Ascending aorta (tissue), 2 donors: ENCODE measurements around the gene NUAK1. TPM values are rescaled to one million over a fixed set of nuclear protein-coding genes. Genes with fewer than 3 reads are reported as not detected.

ENCODE experiments used
- DNase-seq, 2 donors: peaks; one replicate each; pipeline ENCODE4 v3.0.0-alpha.2; 2019; ENCODE audit warnings: low spot score in 2 of 2
- H3K27ac ChIP-seq, 2 donors: fragments of 200-600 bp; sonication (generic); one replicate each; pipeline ENCODE4 v1.5.1; 2016 to 2017; ENCODE audit warnings: mild to moderate bottlenecking in 1 of 2
- H3K27me3 ChIP-seq: fragments of 200-600 bp; sonication (generic); one replicate; pipeline ENCODE4 v1.5.1; 2017
- H3K36me3 ChIP-seq, 2 donors: fragments of 200-600 bp; sonication (generic); one replicate each; pipeline ENCODE4 v1.5.1; 2016
- H3K4me1 ChIP-seq, 2 donors: fragments of 200-600 bp; sonication (generic); one replicate each; pipeline ENCODE4 v1.5.1; 2016 to 2017; ENCODE audit warnings: mild to moderate bottlenecking in 1 of 2
- H3K4me3 ChIP-seq, 2 donors: fragments of 200-600 bp; sonication (generic); one replicate each; pipeline ENCODE4 v1.5.1; 2016 to 2017; ENCODE audit warnings: mild to moderate bottlenecking in 1 of 2
- H3K9me3 ChIP-seq, 2 donors: fragments of 200-600 bp; sonication (generic); one replicate each; pipeline ENCODE4 v1.5.1; 2016
- intact Hi-C: fragments of 100-400 bp; cut with DNase I; formaldehyde crosslinking; loops from one replicate; pipeline ENCODE4 v1.15.1; 2023
- total RNA-seq: library from RNA; depleted of rRNA; stranded (reverse); fragments of >200 nt; gene quantifications from one replicate; pipeline ENCODE4 v1.1.0, GENCODE V29; 2016
- TF ChIP-seq, protein P1 (sequence below), 3 experiments: fragments of 200-600 bp in 2 of 3; fragments of 450-650 bp in 1 of 3; sonication (generic) in 2 of 3; IDR thresholded peaks; one replicate each; pipeline ENCODE4 v1.5.1; 2016 to 2019; ENCODE audit warnings: antibody characterized with exemption in 3 of 3, mild to moderate bottlenecking in 1 of 3, moderate library complexity in 1 of 3

The NUAK1 gene
- total RNA-seq, 1 donor from 2014 or later: 29.7 TPM

GRCh38 chr12:106133136-106134087, 5.3 kb downstream of the NUAK1 start:
- Histone ChIP-seq H3K4me1 (peaks cover 5 to 44% of the 10 kb centered on the region in 2 donors), H3K4me3 (no peak overlapping the region), H3K27ac (peak overlapping the region; percentile 54 to 99), H3K9me3 (no peaks in the 10 kb centered on the region), H3K36me3 (no peaks in the 10 kb centered on the region), H3K27me3 (no peaks in the 10 kb centered on the region)
- intact Hi-C loops: loop anchor here (2.0 kb wide), 2 partner anchors 27 to 43 kb away; no protein-coding TSS in a partner anchor
- TF ChIP-seq, protein P1, sequence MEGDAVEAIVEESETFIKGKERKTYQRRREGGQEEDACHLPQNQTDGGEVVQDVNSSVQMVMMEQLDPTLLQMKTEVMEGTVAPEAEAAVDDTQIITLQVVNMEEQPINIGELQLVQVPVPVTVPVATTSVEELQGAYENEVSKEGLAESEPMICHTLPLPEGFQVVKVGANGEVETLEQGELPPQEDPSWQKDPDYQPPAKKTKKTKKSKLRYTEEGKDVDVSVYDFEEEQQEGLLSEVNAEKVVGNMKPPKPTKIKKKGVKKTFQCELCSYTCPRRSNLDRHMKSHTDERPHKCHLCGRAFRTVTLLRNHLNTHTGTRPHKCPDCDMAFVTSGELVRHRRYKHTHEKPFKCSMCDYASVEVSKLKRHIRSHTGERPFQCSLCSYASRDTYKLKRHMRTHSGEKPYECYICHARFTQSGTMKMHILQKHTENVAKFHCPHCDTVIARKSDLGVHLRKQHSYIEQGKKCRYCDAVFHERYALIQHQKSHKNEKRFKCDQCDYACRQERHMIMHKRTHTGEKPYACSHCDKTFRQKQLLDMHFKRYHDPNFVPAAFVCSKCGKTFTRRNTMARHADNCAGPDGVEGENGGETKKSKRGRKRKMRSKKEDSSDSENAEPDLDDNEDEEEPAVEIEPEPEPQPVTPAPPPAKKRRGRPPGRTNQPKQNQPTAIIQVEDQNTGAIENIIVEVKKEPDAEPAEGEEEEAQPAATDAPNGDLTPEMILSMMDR (IDR thresholded peaks at IDR 0.05): no peak
- DNase-seq: no peak

DNA sequence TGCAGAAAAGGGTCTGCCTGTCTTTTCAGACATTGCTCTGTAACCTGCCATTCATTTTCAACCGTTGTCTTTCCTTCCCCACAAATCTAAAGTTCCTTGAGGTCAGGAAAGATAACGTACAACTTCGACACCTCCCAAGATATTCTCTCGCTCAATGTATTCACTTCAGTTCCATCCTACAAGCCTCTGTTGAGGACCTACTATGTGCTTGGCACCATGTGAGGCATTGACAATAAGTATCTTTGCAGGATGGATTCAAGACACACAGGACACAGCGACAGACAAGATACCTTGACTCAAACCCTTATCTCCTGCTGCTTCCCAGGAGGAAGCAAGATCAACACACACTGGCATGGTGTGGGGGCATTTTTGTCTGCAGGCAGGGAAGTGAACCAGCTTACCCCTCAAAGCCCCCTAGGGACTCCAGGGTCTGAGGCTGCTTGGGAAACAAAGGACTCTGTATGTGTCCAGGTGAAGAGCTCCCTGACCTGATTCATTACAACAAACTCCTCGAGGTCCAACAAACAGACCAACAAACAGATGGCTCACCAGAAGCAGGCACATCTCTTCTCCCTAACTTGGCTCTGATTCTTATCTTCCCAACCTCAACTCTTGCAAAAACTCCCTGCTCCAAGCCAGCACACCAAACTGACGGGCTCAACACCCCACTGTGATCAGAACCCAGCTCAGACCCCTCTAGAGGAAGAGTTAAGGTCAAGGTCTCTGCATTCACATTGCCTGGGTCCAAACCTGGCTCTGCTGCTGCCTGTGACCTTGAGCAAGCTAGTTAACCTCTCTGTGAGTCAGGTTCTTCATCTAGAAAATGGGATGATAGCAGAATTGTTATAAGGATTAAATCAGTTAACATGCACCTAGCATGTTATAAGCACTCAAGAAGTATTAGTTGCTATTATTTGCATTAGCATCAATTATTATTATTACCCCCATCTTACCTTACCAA, 6.3 kb downstream of the NUAK1 start:
- Histone ChIP-seq H3K4me3 (no peak overlapping the region), H3K9me3 (no peaks in the 10 kb centered on the region), H3K36me3 (no peaks in the 10 kb centered on the region), H3K27ac (peak overlapping the region; percentile 54 to 56), H3K27me3 (no peaks in the 10 kb centered on the region), H3K4me1 (peaks cover 5 to 52% of the 10 kb centered on the region in 2 donors)
- no peak for DNase-seq
- intact Hi-C loops: no loop called here
- TF ChIP-seq, protein P1 (IDR thresholded peaks at IDR 0.05): no peak

- Histone ChIP-seq H3K4me1 (peaks cover 5 to 60% of the 10 kb centered on the region in 2 donors), H3K27ac (peak overlapping the region; percentile 35 to 56), H3K36me3 (no peaks in the 10 kb centered on the region), H3K9me3 (no peaks in the 10 kb centered on the region), H3K4me3 (no peak overlapping the region), H3K27me3 (no peaks in the 10 kb centered on the region)
- TF ChIP-seq, protein P1 (IDR thresholded peaks at IDR 0.05): no peak
- intact Hi-C loops: no loop called here
- DNase-seq: no peak
Measured at GRCh38 chr12:106131676-106132075, 7.1 kb downstream of the NUAK1 start.

DNA sequence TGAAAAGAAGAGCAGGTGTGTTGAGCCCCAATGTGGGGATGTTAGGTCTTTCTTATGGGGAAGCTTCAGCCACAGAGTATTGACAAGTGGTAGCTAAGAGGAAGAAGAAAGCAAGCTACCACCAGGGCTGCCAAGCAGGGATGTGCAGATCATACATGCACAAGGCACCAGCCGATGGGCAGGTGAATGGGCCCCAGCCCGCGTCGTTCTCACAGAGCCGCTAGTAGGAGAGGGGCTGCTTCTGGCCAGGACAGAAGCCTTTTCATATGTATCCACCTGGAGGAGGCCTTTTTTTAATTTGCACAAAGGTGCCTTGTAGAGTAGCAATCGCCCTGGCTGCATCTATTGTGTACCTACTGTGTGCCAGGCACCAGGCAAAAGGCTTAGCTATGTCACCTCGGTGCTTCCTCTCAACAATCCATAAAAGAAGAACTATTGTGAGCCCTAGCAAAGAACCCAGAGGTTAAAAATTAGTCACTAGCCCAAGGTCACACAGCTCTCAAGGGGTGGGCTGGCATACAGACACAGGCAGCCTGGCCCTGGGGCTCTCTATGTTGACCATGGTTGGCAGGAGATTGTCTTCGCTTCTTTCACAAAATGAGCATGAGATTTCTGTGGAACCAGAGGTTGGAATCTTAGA, 8.2 kb downstream of the NUAK1 start:
- H3K27me3 ChIP-seq: no peaks in the 10 kb centered on the region
- DNase-seq: no peak
- intact Hi-C loops: no loop called here
- no peak overlapping the region for H3K4me3 ChIP-seq
- peaks cover 5 to 71% of the 10 kb centered on the region in 2 donors for H3K4me1 ChIP-seq
- peak overlapping the region; percentile 56 to 65 for H3K27ac ChIP-seq
- TF ChIP-seq, protein P1 (IDR thresholded peaks at IDR 0.05): no peak
- no peaks in the 10 kb centered on the region for H3K36me3 ChIP-seq
- H3K9me3 ChIP-seq: no peaks in the 10 kb centered on the region
